ENCODE measurements around the gene TULP3.
"Not testable (repeated sequence)": the region's sequence is repeated elsewhere in the genome, so short reads cannot be mapped to it uniquely, and the experiment has no call there.

The TULP3 gene

DNA sequence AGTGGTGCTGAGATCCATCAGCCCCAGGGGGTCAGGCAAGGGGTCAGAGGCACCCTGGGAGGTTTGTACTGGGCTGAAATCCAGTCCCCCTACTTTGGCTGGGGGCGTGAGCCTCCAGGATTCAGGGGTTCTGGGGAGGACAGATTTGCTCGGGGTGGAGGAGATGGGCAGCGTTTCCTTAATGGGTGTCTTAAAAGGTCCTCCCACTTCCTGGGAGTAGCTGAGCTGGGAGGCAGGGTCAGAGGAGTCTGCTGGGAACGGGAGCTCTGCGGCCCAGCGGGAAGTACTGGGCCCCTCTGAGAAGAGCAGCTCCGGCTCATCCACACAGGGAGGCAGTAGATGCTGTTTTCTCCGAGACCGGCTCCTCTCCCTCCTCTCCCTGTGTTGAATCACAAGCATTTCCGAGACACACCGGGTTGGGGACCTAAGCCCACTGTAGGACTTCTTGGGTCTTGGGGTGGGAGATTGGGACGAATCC is 31.7 kb upstream of the TULP3 start:
- peak; percentile 23 for TF ChIP-seq CTCF (conservative IDR thresholded peaks at IDR 0.05; ENCODE audit: low read depth, low read length)
- peak; percentile 59 for DNase-seq (ENCODE audit: low read depth)
- H3K4me3 ChIP-seq (ENCODE audit: low read depth, low read length), result no peak overlapping the region

GRCh38 chr12:2860170-2860569 is 30.5 kb upstream of the TULP3 start:
- no peak overlapping the region for H3K4me3 ChIP-seq (ENCODE audit: low read depth, low read length)
- no peak for DNase-seq (ENCODE audit: low read depth)
- TF ChIP-seq CTCF (conservative IDR thresholded peaks at IDR 0.05; ENCODE audit: low read depth, low read length), result no peak

- TF ChIP-seq CTCF (conservative IDR thresholded peaks at IDR 0.05; ENCODE audit: low read depth, low read length), result no peak
- DNase-seq (ENCODE audit: low read depth), result no peak
Observed at GRCh38 chr12:2862876-2863275, 27.8 kb upstream of the TULP3 start.

DNA sequence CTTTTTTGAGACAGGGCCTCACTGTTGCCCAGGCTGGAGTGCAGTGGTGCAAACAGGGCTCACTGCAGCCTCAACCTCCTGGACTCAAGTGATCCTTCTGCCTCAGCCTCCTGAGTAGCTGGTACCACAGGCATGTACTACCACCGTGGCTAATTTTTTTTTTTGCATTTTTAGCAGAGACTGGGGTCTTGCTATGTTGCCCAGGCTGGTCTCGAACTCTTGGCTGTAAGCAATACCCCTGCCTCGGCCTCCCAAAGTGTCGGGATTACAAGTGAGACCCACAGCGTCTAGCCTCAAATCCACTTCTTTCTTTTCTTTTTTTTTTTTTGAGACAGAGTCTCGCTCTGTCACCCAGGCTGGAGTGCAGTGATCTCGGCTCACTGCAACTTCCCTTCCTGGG is 27.3 kb upstream of the TULP3 start:
- not testable (repeated sequence) for H3K4me3 ChIP-seq (ENCODE audit: low read depth, low read length); DNase-seq (ENCODE audit: low read depth)

More at GRCh38 chr12:2862876-2863275, 27.8 kb upstream of the TULP3 start:
- no peak overlapping the region for H3K4me3 ChIP-seq (ENCODE audit: low read depth, low read length)

- H3K4me3 ChIP-seq (ENCODE audit: low read depth, low read length), result no peak overlapping the region
- TF ChIP-seq CTCF (conservative IDR thresholded peaks at IDR 0.05; ENCODE audit: low read depth, low read length), result no peak
Observed at GRCh38 chr12:2864198-2864597, 26.5 kb upstream of the TULP3 start.

GRCh38 chr12:2868986-2869632 is 21.6 kb upstream of the TULP3 start:
- DNase-seq (ENCODE audit: low read depth), result peak; percentile 62
- not testable (repeated sequence) for H3K4me3 ChIP-seq (ENCODE audit: low read depth, low read length)

More at GRCh38 chr12:2864198-2864597, 26.5 kb upstream of the TULP3 start:
- no peak for DNase-seq (ENCODE audit: low read depth)

GRCh38 chr12:2876431-2877046 is 14.2 kb upstream of the TULP3 start:
- DNase-seq (ENCODE audit: low read depth), result peak; percentile 20
- no peak for TF ChIP-seq CTCF (conservative IDR thresholded peaks at IDR 0.05; ENCODE audit: low read depth, low read length)
- H3K4me3 ChIP-seq (ENCODE audit: low read depth, low read length), result peak overlapping the region; percentile 85
